ENCODE measurements around the gene ZEB2. TPM values are rescaled to one million over a fixed set of nuclear protein-coding genes. Genes with fewer than 3 reads are reported as not detected.

ZEB2 gene
- polyA plus RNA-seq, 1 donor from 2014 or later: 2.2 TPM

DNA sequence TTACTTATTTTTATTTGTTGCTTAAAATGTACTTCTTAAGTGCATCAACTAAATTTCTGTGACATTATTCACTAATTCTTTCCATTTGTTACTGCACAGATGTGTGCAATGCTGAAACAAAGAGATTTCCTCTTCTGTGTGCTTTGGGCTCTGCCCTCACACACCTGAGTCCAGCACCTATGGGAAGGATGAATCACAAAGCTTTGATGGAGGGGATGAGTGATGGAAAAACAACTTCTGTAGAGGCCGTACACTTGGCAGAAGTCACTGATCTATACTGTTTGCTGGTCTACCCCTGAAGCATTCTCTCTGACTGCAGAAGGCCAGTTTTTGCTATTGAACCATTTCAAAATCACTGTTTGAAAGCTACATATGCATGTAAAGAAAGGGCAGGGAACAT is 178.4 kb downstream of the ZEB2 start:
- H4K20me1 ChIP-seq (ENCODE audit: insufficient read depth): no peaks in the 10 kb centered on the region
- no peaks in the 10 kb centered on the region for H3K27me3 ChIP-seq (ENCODE audit: insufficient read depth, low read depth, low read length)
- no peaks in the 10 kb centered on the region for H3K9me2 ChIP-seq (ENCODE audit: insufficient read depth, low read length)
- TF ChIP-seq, protein P1, sequence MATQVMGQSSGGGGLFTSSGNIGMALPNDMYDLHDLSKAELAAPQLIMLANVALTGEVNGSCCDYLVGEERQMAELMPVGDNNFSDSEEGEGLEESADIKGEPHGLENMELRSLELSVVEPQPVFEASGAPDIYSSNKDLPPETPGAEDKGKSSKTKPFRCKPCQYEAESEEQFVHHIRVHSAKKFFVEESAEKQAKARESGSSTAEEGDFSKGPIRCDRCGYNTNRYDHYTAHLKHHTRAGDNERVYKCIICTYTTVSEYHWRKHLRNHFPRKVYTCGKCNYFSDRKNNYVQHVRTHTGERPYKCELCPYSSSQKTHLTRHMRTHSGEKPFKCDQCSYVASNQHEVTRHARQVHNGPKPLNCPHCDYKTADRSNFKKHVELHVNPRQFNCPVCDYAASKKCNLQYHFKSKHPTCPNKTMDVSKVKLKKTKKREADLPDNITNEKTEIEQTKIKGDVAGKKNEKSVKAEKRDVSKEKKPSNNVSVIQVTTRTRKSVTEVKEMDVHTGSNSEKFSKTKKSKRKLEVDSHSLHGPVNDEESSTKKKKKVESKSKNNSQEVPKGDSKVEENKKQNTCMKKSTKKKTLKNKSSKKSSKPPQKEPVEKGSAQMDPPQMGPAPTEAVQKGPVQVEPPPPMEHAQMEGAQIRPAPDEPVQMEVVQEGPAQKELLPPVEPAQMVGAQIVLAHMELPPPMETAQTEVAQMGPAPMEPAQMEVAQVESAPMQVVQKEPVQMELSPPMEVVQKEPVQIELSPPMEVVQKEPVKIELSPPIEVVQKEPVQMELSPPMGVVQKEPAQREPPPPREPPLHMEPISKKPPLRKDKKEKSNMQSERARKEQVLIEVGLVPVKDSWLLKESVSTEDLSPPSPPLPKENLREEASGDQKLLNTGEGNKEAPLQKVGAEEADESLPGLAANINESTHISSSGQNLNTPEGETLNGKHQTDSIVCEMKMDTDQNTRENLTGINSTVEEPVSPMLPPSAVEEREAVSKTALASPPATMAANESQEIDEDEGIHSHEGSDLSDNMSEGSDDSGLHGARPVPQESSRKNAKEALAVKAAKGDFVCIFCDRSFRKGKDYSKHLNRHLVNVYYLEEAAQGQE (IDR thresholded peaks at IDR 0.05; ENCODE audit: borderline replicate concordance): no peak
- TF ChIP-seq TAF1 (IDR thresholded peaks at IDR 0.05; ENCODE audit: low read depth) (no peak), SMC3 (conservative IDR thresholded peaks at IDR 0.05; ENCODE audit: poor library complexity) (no peak), EP300 (conservative IDR thresholded peaks at IDR 0.05; ENCODE audit: poor library complexity, severe bottlenecking) (no peak)
- TF ChIP-seq, protein P2, sequence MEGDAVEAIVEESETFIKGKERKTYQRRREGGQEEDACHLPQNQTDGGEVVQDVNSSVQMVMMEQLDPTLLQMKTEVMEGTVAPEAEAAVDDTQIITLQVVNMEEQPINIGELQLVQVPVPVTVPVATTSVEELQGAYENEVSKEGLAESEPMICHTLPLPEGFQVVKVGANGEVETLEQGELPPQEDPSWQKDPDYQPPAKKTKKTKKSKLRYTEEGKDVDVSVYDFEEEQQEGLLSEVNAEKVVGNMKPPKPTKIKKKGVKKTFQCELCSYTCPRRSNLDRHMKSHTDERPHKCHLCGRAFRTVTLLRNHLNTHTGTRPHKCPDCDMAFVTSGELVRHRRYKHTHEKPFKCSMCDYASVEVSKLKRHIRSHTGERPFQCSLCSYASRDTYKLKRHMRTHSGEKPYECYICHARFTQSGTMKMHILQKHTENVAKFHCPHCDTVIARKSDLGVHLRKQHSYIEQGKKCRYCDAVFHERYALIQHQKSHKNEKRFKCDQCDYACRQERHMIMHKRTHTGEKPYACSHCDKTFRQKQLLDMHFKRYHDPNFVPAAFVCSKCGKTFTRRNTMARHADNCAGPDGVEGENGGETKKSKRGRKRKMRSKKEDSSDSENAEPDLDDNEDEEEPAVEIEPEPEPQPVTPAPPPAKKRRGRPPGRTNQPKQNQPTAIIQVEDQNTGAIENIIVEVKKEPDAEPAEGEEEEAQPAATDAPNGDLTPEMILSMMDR (IDR thresholded peaks at IDR 0.05; ENCODE audit: poor library complexity, severe bottlenecking): no peak
- no peaks in the 10 kb centered on the region for H3K79me2 ChIP-seq (replicated peaks; ENCODE audit: insufficient read depth, low read length)
- no peaks in the 10 kb centered on the region for H3K9me3 ChIP-seq (ENCODE audit: low read length)
- H3K27ac ChIP-seq (ENCODE audit: low read length): no peak overlapping the region
- no peak overlapping the region for H2AFZ ChIP-seq (ENCODE audit: low read depth, low read length)
- no peaks in the 10 kb centered on the region for H3K36me3 ChIP-seq (ENCODE audit: insufficient read depth, low read length)
- no peak overlapping the region for H3K4me2 ChIP-seq (ENCODE audit: low read length)
- H3F3A ChIP-seq (ENCODE audit: insufficient read depth, low read length, poor library complexity, severe bottlenecking): no peaks in the 10 kb centered on the region
- H3K4me3 ChIP-seq (ENCODE audit: low read length): no peak overlapping the region
- H3K9ac ChIP-seq (ENCODE audit: low read length): no peak overlapping the region

DNA sequence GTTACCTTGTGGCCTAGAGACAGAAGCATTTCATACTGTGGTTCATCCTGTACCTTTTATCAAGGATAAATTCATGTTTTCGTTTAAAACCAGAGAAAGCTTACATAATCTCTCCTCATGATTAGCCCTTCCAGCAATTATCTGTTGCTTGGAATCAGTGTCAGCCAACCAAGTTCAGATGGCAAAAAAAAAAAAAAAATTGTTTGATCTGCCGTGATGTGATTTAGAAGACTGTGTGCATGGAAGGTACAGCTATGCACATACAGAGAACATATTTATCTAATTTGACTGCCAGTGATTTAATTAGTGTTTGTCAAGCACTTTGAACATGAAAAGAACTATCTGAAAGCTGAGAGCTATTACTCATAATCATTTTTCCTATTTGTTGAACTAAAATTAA is 180.9 kb downstream of the ZEB2 start:
- Histone ChIP-seq H3K4me3 (ENCODE audit: low read length) (no peak overlapping the region), H3F3A (ENCODE audit: insufficient read depth, low read length, poor library complexity, severe bottlenecking) (no peaks in the 10 kb centered on the region), H4K20me1 (ENCODE audit: insufficient read depth) (no peaks in the 10 kb centered on the region), H3K9ac (ENCODE audit: low read length) (no peak overlapping the region), H3K27ac (ENCODE audit: low read length) (no peak overlapping the region), H3K79me2 (replicated peaks; ENCODE audit: insufficient read depth, low read length) (no peaks in the 10 kb centered on the region), H3K9me3 (ENCODE audit: low read length) (no peaks in the 10 kb centered on the region), H3K27me3 (ENCODE audit: insufficient read depth, low read depth, low read length) (no peaks in the 10 kb centered on the region), H2AFZ (ENCODE audit: low read depth, low read length) (no peak overlapping the region), H3K4me2 (ENCODE audit: low read length) (no peak overlapping the region), H3K36me3 (ENCODE audit: insufficient read depth, low read length) (no peaks in the 10 kb centered on the region), H3K9me2 (ENCODE audit: insufficient read depth, low read length) (no peaks in the 10 kb centered on the region)
- no peak for TF ChIP-seq EP300 (conservative IDR thresholded peaks at IDR 0.05; ENCODE audit: poor library complexity, severe bottlenecking)
- TF ChIP-seq MXI1 (conservative IDR thresholded peaks at IDR 0.05; ENCODE audit: poor library complexity, severe bottlenecking): no peak
- no peak for TF ChIP-seq RAD21 (conservative IDR thresholded peaks at IDR 0.05)
- no peak for TF ChIP-seq SMC3 (conservative IDR thresholded peaks at IDR 0.05; ENCODE audit: poor library complexity)
- no peak for TF ChIP-seq TAF1 (IDR thresholded peaks at IDR 0.05; ENCODE audit: low read depth)
- TF ChIP-seq, protein P1 (IDR thresholded peaks at IDR 0.05; ENCODE audit: borderline replicate concordance): no peak
- TF ChIP-seq, protein P2 (IDR thresholded peaks at IDR 0.05; ENCODE audit: poor library complexity, severe bottlenecking): no peak
- no peak for TF ChIP-seq EZH2 (IDR thresholded peaks at IDR 0.05; ENCODE audit: borderline replicate concordance, insufficient read depth, low read length, poor library complexity, severe bottlenecking)
- no peak for TF ChIP-seq POLR2AphosphoS5 (IDR thresholded peaks at IDR 0.05)
